Erythroblast (primary cell): ENCODE data around the gene ZP1.

Experiments used
- GATA1 ChIP-seq: IDR thresholded peaks from 2 replicates; pipeline ENCODE4 v1.6.1; 2011; ENCODE audit warnings: low read depth, mild to moderate bottlenecking, control low read depth, low read length, moderate library complexity
- POLR2A ChIP-seq: IDR thresholded peaks from 2 replicates; pipeline ENCODE4 v1.6.1; 2011; ENCODE audit warnings: mild to moderate bottlenecking, low read length

DNA sequence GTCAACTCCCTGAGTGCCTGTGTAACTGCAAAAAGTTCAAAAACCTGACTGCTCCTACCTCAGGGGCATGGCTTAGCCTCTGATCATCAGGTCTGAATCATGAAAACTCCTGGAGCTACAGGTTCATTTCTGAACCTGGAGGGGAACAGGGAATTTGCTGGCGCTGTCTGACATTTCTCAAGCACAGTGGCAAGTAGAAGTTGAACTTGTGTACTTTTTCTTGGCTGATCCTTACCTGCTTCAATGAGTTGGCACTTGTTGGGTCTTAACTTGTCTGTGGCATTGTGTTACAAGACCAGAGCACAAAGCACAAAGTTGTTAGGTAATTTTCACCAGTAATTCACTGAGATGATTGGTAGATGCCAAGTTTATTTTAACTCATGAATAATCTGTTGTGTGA lies 49.9 kb downstream of the ZP1 start:
- TF ChIP-seq POLR2A, result no peak
- TF ChIP-seq GATA1, result no peak
